Peyer's patch (tissue), 4 donors: ENCODE results near the gene SRRM4.

Experiments
- CTCF ChIP-seq, 6 experiments: fragments of 450-650 bp in 4 of 6; fragments of 200-600 bp in 2 of 6; sonication (generic) in 1 of 6; IDR thresholded peaks; one replicate each; pipeline ENCODE4 v1.5.1; 2017 to 2019; ENCODE audit warnings: antibody characterized with exemption in 6 of 6, mild to moderate bottlenecking in 3 of 6, moderate library complexity in 1 of 6
- POLR2A ChIP-seq, 2 donors: fragments of 450-650 bp; IDR thresholded peaks; one replicate each; pipeline ENCODE4 v1.5.1; 2017; ENCODE audit warnings: antibody characterized with exemption in 2 of 2, mild to moderate bottlenecking in 2 of 2, moderate library complexity in 2 of 2

DNA sequence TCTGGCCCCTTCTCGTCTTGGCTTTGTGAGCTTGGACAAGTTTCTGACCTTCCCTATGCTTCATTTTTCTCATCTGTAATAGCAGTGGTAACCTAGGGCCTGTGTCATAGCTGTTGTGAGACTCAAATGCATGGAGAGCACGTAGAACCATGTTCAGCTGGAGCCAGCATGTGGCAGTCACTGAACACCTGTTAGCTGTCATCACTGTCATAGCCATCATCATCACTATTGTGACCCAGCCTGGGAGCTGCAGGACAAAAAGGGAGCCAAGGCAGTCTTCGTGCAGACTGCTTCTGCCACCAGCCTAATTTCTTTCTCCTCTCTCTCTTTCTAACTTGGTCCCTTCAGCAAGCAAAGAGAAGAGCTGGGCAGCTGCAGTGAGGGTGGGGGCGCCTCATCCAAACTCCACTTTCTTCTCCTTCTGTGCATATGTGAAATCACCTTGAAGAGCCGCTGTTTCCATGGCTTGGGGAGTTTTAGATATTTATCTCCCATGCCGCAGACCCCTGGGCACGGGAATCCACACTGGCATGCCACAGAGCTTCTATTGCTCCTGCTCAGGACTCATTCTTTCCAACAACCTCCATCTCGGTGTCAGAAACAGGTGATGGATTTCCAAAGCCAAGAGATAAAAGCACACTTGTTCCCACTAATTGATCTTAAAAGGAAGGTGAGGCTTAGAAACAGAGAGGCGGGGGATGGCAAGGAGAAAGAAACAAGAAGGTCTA lies 87.0 kb downstream of the SRRM4 start:
- no peak for TF ChIP-seq POLR2A (IDR thresholded peaks at IDR 0.05)
- TF ChIP-seq CTCF (IDR thresholded peaks at IDR 0.05), result no peak
